ENCODE results near the gene ADARB2.

The ADARB2 gene

DNA sequence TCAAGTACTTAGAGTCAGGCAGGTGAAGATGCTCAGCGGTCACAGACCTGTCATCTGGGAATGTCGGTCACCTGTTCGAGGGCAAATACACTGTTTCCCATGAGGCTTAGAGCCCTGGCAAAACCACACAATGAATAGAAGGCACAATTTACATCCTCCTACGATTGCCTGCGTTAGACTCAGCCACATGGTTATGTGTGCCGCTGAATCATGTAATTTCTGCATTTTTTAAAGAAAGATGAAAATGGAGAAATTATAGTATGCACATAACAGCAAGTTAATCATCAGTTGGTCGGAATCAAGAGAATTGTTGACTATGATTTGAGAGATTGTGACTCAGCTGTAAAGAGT, 158.2 kb downstream of the ADARB2 start:
- TF ChIP-seq, protein P1, sequence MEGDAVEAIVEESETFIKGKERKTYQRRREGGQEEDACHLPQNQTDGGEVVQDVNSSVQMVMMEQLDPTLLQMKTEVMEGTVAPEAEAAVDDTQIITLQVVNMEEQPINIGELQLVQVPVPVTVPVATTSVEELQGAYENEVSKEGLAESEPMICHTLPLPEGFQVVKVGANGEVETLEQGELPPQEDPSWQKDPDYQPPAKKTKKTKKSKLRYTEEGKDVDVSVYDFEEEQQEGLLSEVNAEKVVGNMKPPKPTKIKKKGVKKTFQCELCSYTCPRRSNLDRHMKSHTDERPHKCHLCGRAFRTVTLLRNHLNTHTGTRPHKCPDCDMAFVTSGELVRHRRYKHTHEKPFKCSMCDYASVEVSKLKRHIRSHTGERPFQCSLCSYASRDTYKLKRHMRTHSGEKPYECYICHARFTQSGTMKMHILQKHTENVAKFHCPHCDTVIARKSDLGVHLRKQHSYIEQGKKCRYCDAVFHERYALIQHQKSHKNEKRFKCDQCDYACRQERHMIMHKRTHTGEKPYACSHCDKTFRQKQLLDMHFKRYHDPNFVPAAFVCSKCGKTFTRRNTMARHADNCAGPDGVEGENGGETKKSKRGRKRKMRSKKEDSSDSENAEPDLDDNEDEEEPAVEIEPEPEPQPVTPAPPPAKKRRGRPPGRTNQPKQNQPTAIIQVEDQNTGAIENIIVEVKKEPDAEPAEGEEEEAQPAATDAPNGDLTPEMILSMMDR (IDR thresholded peaks at IDR 0.05; ENCODE audit: low read depth, low read length), result no peak
- no peaks in the 10 kb centered on the region for H3K4me1 ChIP-seq
- no peaks in the 10 kb centered on the region for H3K36me3 ChIP-seq
- DNase-seq, result no peak
- H3K27me3 ChIP-seq, result no peaks in the 10 kb centered on the region
- H3K4me3 ChIP-seq (ENCODE audit: low read depth, low read length), result no peak overlapping the region
- H3K9me3 ChIP-seq, result no peaks in the 10 kb centered on the region

DNA sequence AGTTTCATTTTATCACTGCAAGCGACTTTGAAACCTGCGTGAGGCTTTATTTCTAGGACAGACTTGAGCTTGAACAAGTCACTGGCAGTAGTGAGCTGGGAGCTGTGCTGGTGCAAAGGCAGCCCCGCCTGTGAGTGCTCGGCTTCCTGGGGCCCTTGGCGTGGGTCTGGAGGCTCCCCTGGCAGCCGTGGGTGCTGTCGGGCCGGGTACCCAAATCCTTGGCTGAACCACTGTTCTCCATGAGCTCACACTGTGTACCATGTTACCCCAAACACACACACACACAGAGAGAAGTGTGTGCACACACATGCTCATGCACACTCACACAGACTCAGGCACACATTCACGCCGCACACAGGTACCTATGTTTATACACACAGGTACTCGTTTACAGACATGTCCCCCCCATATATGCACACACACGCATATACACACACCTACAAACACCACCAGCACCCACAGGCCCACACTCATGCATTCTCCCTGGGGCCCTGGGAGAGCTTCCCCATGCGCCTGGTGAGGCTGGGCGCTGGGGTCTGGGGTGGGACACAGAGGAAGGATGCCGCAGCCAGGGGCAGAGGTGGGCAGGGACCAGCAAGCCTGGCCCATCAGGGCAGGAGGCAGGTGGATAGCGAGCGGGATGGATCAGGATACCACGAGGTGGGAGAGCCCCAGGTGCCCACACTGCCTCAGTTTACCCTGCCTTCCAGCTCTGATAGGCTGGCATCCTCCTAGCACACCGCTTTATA, 158.8 kb downstream of the ADARB2 start:
- no peak for DNase-seq
- TF ChIP-seq, protein P1 (IDR thresholded peaks at IDR 0.05; ENCODE audit: low read depth, low read length), result no peak
- no peaks in the 10 kb centered on the region for H3K27me3 ChIP-seq
- H3K9me3 ChIP-seq, result no peaks in the 10 kb centered on the region
- no peak overlapping the region for H3K4me3 ChIP-seq (ENCODE audit: low read depth, low read length)
- no peaks in the 10 kb centered on the region for H3K4me1 ChIP-seq
- H3K36me3 ChIP-seq, result no peaks in the 10 kb centered on the region

DNA sequence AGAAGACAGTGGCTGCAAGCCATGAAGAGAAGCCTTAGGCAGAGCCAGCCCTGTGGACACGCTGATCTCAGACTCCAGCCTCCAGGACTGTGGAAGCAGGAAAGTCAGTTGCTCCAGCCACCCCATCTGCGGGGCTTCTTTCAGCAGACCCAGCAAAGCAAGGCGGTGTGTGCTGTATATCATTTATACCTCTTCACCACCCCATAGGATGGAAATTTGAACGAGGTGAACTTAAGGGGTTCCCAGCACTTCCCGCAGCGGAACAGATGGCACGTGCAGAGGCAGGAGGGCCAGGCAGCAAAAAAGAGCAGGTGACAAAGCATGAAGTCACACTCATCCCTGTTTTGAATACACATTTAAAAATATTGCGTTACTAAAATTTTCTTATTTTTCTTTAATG, 159.4 kb downstream of the ADARB2 start:
- DNase-seq, result no peak
- Histone ChIP-seq H3K4me3 (ENCODE audit: low read depth, low read length) (no peak overlapping the region), H3K27me3 (no peaks in the 10 kb centered on the region), H3K9me3 (no peaks in the 10 kb centered on the region), H3K36me3 (no peaks in the 10 kb centered on the region), H3K4me1 (no peaks in the 10 kb centered on the region)
- TF ChIP-seq, protein P1 (IDR thresholded peaks at IDR 0.05; ENCODE audit: low read depth, low read length), result no peak

DNA sequence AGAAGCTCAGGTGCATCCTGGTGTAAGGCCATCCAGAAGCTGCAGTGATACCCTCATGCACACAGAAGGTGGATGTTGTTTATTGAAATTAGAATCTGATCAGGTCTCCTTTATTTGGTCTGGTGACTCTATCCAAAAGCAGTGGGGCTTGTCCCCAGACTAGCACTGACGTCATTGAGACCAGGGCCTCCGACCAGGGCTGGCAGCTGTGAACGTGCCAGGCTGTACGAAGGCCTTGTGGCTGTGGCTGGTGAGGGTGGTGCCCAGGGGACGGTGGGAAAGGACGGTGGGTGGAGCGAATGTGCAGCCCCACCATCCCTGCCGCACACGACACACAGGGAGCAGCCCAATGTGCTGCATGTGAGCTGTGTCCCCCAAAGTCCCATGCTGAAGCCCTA, 160.0 kb downstream of the ADARB2 start:
- TF ChIP-seq, protein P1 (IDR thresholded peaks at IDR 0.05; ENCODE audit: low read depth, low read length), result no peak
- H3K9me3 ChIP-seq, result no peaks in the 10 kb centered on the region
- H3K4me1 ChIP-seq, result no peaks in the 10 kb centered on the region
- no peaks in the 10 kb centered on the region for H3K27me3 ChIP-seq
- no peak overlapping the region for H3K4me3 ChIP-seq (ENCODE audit: low read depth, low read length)
- DNase-seq, result no peak
- no peaks in the 10 kb centered on the region for H3K36me3 ChIP-seq

DNA sequence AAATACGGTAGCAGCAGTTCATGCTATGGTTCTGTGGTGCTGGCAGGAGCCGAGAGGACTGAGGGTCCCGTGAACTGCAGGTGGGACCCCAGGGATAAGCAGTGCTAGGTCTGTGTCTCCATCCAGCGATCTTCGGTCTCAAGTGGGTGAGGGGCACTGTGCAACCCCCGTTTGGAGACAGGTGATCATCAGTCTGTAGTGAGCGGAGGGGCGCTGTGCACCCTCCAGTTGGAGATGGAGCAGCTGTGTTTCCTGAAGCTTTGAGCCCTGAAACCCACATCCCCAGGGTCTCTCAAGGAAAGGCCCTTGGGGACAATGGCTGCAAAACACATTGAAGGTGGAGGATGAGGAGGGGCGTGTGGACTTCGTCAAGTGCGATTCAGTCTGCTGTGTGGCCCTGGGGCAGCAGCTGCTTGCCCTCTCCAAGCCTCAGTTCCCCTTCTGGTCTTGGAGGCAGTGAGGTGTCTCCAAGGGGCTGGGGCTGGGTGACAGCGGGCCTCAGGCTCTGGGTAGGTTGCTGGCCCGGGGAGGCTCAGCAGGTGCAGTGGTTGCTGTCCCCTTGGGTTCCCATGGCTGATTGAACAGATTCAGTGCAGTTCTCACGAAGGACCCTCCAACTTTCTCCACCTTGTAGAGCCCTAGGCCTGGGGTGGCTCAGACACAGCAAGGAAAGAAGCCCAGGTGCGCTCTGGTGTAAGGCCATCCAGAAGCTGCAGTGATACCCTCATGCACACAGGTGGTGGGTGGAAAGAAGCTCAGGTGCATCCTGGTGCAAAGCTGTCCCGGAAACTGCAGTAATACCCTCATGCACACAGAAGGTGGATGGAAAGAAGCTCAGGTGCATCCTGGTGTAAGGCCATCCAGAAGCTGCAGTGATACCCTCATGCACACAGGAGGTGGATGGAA, 160.6 kb downstream of the ADARB2 start:
- H3K27me3 ChIP-seq, result no peaks in the 10 kb centered on the region
- no peaks in the 10 kb centered on the region for H3K4me1 ChIP-seq
- TF ChIP-seq, protein P1 (IDR thresholded peaks at IDR 0.05; ENCODE audit: low read depth, low read length), result no peak
- H3K4me3 ChIP-seq (ENCODE audit: low read depth, low read length), result no peak overlapping the region
- no peaks in the 10 kb centered on the region for H3K9me3 ChIP-seq
- H3K36me3 ChIP-seq, result no peaks in the 10 kb centered on the region
- DNase-seq, result no peak

All from BE2C (cell line).